Natural killer cell (primary cell): ENCODE results near the gene ZNF775. TPM values are rescaled to one million over a fixed set of nuclear protein-coding genes. Genes with fewer than 3 reads are reported as not detected.

Experiments used
- ATAC-seq, 3 donors: fragments of 150-1000 bp in 2 of 3; fragments of 200-7000 bp in 1 of 3; cut with Tn5 transposase; 1 replicate in 1 of 3; 2 replicates in 2 of 3; pipeline ENCODE4 v1.10.0; 2021; ENCODE audit warnings: mild to moderate bottlenecking in 2 of 3, moderate library complexity in 2 of 3
- DNase-seq, 2 donors: peaks; one replicate each; pipeline versions ENCODE4 v3.0.0 to v3.0.0-alpha.2; 2013 to 2021; ENCODE audit warnings: mixed read lengths in 1 of 2
- H3K27ac ChIP-seq: one replicate; pipeline ENCODE4 v1.5.1; 2013; ENCODE audit warnings: mild to moderate bottlenecking, low read length
- H3K27me3 ChIP-seq: one replicate; pipeline ENCODE4 v1.6.1; 2013; ENCODE audit warnings: low read length; ENCODE audit not compliant: control insufficient read depth, insufficient read depth
- H3K36me3 ChIP-seq: one replicate; pipeline ENCODE4 v1.6.1; 2013; ENCODE audit warnings: low read length; ENCODE audit not compliant: control insufficient read depth, insufficient read depth
- H3K4me1 ChIP-seq: one replicate; pipeline ENCODE4 v1.6.1; 2013; ENCODE audit warnings: low read length; ENCODE audit not compliant: control insufficient read depth, insufficient read depth
- H3K4me3 ChIP-seq: one replicate; pipeline ENCODE4 v1.5.1; 2013; ENCODE audit warnings: low read length
- H3K9me3 ChIP-seq: one replicate; pipeline ENCODE4 v1.6.1; 2013; ENCODE audit warnings: low read length; ENCODE audit not compliant: control insufficient read depth, insufficient read depth
- H3K27ac Mint-ChIP-seq, 2 donors: one replicate each; pipeline ENCODE4 v1.8.0; 2022; ENCODE audit warnings: mild to moderate bottlenecking in 2 of 2, mixed read lengths in 2 of 2, moderate library complexity in 1 of 2
- H3K27me3 Mint-ChIP-seq, 2 donors: one replicate each; pipeline ENCODE4 v1.8.0; 2022; ENCODE audit warnings: low read depth in 2 of 2, mixed read lengths in 2 of 2
- H3K36me3 Mint-ChIP-seq: one replicate; pipeline ENCODE4 v1.8.0; 2022; ENCODE audit warnings: mixed read lengths
- H3K4me1 Mint-ChIP-seq, 2 donors: one replicate each; pipeline ENCODE4 v1.8.0; 2022; ENCODE audit warnings: mixed read lengths in 2 of 2
- H3K4me3 Mint-ChIP-seq: one replicate; pipeline ENCODE4 v1.8.0; 2022; ENCODE audit warnings: mild to moderate bottlenecking, moderate library complexity, mixed read lengths
- H3K9me3 Mint-ChIP-seq, 2 donors: one replicate each; pipeline ENCODE4 v1.8.0; 2022; ENCODE audit warnings: mixed read lengths in 2 of 2
- WGBS: methylation state at CpG from one replicate; pipeline ENCODE4 v1.1.7; 2013; ENCODE audit warnings: missing lambda C conversion rate; ENCODE audit not compliant: insufficient coverage; 5-methylcytosine and 5-hydroxymethylcytosine counted together
- intact Hi-C: fragments of 100-400 bp; cut with micrococcal nuclease; formaldehyde crosslinking; loops from one replicate; pipeline ENCODE4 v1.14.2; 2022
- total RNA-seq, 4 donors: library from RNA; stranded (reverse); fragments of 120-200 nt in 1 of 4; gene quantifications; one replicate each; pipeline versions ENCODE4 v1.2.3 to v1.2.4, GENCODE V29; 2013 to 2022
- TF ChIP-seq, protein P1 (sequence below): fragments of 200-600 bp; IDR thresholded peaks from one replicate; pipeline ENCODE4 v1.8.0; 2022; ENCODE audit warnings: antibody characterized with exemption

ZNF775 gene
- total RNA-seq, 3 donors from 2014 or later (not counting 1 experiment from before 2014, with no cell fraction given): 1.3 to 2.7 (median 1.6) TPM

DNA sequence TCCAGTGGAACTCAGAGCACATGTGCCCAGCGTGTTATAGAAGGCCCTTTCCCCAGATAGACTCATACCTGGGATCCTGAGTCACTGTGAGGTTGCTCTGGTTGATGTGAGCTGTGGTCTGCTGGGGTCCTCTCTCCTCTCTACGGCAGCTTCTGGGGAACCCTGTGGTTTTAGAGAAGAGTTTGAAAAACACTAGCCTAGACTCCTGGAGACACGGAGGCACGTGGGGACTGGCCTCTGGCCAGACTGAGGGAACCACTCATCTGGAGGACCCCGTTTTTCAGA is 10.3 kb downstream of the ZNF775 start:
- no peaks in the 10 kb centered on the region for H3K27me3 Mint-ChIP-seq
- H3K4me1 Mint-ChIP-seq: no peaks in the 10 kb centered on the region
- Histone ChIP-seq H3K36me3 (no peaks in the 10 kb centered on the region), H3K27me3 (no peaks in the 10 kb centered on the region), H3K4me3 (no peak overlapping the region), H3K9me3 (no peaks in the 10 kb centered on the region), H3K4me1 (no peaks in the 10 kb centered on the region), H3K27ac (no peak overlapping the region)
- intact Hi-C loops: no loop called here
- H3K27ac Mint-ChIP-seq: no peak overlapping the region
- 58% methylated on average over 3 of the region's 5 CpGs for WGBS
- H3K4me3 Mint-ChIP-seq: no peak overlapping the region
- TF ChIP-seq, protein P1, sequence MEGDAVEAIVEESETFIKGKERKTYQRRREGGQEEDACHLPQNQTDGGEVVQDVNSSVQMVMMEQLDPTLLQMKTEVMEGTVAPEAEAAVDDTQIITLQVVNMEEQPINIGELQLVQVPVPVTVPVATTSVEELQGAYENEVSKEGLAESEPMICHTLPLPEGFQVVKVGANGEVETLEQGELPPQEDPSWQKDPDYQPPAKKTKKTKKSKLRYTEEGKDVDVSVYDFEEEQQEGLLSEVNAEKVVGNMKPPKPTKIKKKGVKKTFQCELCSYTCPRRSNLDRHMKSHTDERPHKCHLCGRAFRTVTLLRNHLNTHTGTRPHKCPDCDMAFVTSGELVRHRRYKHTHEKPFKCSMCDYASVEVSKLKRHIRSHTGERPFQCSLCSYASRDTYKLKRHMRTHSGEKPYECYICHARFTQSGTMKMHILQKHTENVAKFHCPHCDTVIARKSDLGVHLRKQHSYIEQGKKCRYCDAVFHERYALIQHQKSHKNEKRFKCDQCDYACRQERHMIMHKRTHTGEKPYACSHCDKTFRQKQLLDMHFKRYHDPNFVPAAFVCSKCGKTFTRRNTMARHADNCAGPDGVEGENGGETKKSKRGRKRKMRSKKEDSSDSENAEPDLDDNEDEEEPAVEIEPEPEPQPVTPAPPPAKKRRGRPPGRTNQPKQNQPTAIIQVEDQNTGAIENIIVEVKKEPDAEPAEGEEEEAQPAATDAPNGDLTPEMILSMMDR: no peak
- ATAC-seq (no peak), DNase-seq (no peak)
- H3K9me3 Mint-ChIP-seq: no peaks in the 10 kb centered on the region
- no peaks in the 10 kb centered on the region for H3K36me3 Mint-ChIP-seq

DNA sequence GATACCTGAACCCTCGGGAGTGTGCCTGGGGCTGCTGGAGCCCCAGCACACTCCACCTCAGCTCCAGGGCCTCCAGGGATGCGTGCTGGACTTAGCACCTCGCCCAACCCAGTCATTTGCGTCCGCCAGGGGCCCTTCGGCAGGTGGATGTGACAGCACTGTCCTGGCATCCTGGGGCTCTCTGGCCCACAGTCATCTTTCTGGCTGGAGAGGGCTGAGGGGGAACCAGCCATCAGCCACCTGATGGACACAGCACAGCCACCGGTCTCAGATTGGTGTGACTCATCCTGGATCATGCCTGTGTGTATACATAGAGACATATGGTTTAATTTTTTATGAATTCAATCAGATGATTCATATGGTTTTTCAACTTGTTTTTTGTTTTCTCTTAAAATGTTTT is 11.1 kb downstream of the ZNF775 start:
- H3K9me3 ChIP-seq: no peaks in the 10 kb centered on the region
- WGBS: 100% methylated on average over 7 of the region's 7 CpGs
- TF ChIP-seq, protein P1: no peak
- H3K9me3 Mint-ChIP-seq: no peaks in the 10 kb centered on the region
- H3K27ac ChIP-seq: no peak overlapping the region
- no peak for ATAC-seq
- no peak overlapping the region for H3K27ac Mint-ChIP-seq
- H3K4me3 ChIP-seq: no peak overlapping the region
- intact Hi-C loops: no loop called here
- no peaks in the 10 kb centered on the region for H3K4me1 ChIP-seq
- no peaks in the 10 kb centered on the region for H3K36me3 ChIP-seq
- H3K4me3 Mint-ChIP-seq: no peak overlapping the region
- no peaks in the 10 kb centered on the region for H3K27me3 Mint-ChIP-seq
- no peaks in the 10 kb centered on the region for H3K36me3 Mint-ChIP-seq
- no peak for DNase-seq
- no peaks in the 10 kb centered on the region for H3K27me3 ChIP-seq
- H3K4me1 Mint-ChIP-seq: no peaks in the 10 kb centered on the region

DNA sequence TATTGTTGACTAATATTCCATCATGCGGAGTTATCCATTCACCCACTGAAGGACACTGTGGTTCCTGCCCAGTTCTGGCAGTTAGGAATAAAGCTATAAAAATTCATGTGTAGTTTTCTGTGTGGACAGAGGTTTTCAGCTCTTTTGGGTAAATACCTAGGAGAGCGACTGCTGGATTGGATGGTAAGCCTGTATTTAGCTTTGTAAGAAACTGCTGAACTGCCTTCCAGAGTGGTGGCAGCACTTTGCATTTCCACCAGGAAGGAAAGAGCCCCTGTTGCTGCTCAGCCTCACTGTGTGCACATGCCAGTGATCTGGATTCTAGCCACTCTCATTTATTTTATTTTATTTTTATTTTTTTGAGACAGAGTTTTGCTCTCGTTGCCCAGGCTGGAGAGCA is 14.2 kb downstream of the ZNF775 start:
- no peak overlapping the region for H3K4me3 Mint-ChIP-seq
- ATAC-seq: no peak
- DNase-seq: no peak
- H3K27ac Mint-ChIP-seq: no peak overlapping the region
- intact Hi-C loops: no loop called here
- no peaks in the 10 kb centered on the region for H3K9me3 Mint-ChIP-seq
- Histone ChIP-seq H3K27ac (no peak overlapping the region), H3K4me3 (no peak overlapping the region), H3K9me3 (no peaks in the 10 kb centered on the region), H3K36me3 (no peaks in the 10 kb centered on the region), H3K27me3 (no peaks in the 10 kb centered on the region), H3K4me1 (no peaks in the 10 kb centered on the region)
- WGBS: 94% methylated on average over 3 of the region's 3 CpGs
- no peaks in the 10 kb centered on the region for H3K4me1 Mint-ChIP-seq
- TF ChIP-seq, protein P1: no peak
- no peaks in the 10 kb centered on the region for H3K36me3 Mint-ChIP-seq
- H3K27me3 Mint-ChIP-seq: no peaks in the 10 kb centered on the region

DNA sequence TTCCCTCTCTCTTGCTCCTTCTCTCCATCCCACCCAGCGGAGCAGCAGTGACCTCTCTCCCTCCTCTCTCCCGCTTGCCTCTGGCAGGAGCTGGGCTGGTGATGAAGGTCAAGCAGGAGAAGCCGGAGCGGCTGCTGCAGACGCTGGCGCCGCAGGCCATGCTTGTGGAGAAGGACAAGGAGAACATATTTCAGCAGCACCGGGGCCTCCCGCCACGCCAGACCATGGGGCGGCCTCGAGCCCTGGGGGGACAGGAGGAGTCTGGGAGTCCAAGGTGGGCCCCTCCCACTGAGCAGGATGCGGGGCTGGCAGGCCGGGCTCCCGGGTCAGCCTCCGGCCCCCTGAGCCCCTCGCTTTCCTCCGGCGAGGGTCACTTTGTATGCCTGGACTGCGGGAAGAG is 17.3 kb downstream of the ZNF775 start:
- Mint-ChIP-seq H3K4me1 (no peaks in the 10 kb centered on the region), H3K36me3 (no peaks in the 10 kb centered on the region), H3K27me3 (no peaks in the 10 kb centered on the region), H3K9me3 (no peaks in the 10 kb centered on the region), H3K27ac (no peak overlapping the region), H3K4me3 (no peak overlapping the region)
- Histone ChIP-seq H3K9me3 (no peaks in the 10 kb centered on the region), H3K27ac (no peak overlapping the region), H3K36me3 (no peaks in the 10 kb centered on the region), H3K4me3 (no peak overlapping the region), H3K4me1 (no peaks in the 10 kb centered on the region), H3K27me3 (no peaks in the 10 kb centered on the region)
- DNase-seq: no peak
- intact Hi-C loops: no loop called here
- TF ChIP-seq, protein P1: no peak
- 98% methylated on average over 20 of the region's 20 CpGs for WGBS
- ATAC-seq: no peak
